Activated naive CD8-positive, alpha-beta T cell treated with anti-CD3 and anti-CD28 coated beads, Interleukin-2, amount 50 U/mL, for 24 hours (primary cell): ENCODE data around the gene STAT5B.
"Not testable (repeated sequence)": the region's sequence is repeated elsewhere in the genome, so short reads cannot be mapped to it uniquely, and the experiment has no call there.

Experiments
- ATAC-seq: fragments of 150-1000 bp; cut with Tn5 transposase; one replicate; pipeline ENCODE4 v1.10.0; 2021
- DNase-seq: peaks from one replicate; pipeline ENCODE4 v3.0.0; 2021
- H3K27ac Mint-ChIP-seq: one replicate; pipeline ENCODE4 v1.8.0; 2021; ENCODE audit warnings: mild to moderate bottlenecking, mixed read lengths
- H3K27me3 Mint-ChIP-seq: one replicate; pipeline ENCODE4 v1.8.0; 2021; ENCODE audit warnings: mixed read lengths
- H3K36me3 Mint-ChIP-seq: one replicate; pipeline ENCODE4 v1.8.0; 2021; ENCODE audit warnings: low read depth, mixed read lengths
- H3K4me1 Mint-ChIP-seq: one replicate; pipeline ENCODE4 v1.8.0; 2021; ENCODE audit warnings: mixed read lengths
- H3K4me3 Mint-ChIP-seq: one replicate; pipeline ENCODE4 v1.8.0; 2021; ENCODE audit warnings: mild to moderate bottlenecking, moderate library complexity, mixed read lengths
- H3K9me3 Mint-ChIP-seq: one replicate; pipeline ENCODE4 v1.8.0; 2021; ENCODE audit warnings: mixed read lengths

Gene STAT5B

GRCh38 chr17:42186191-42186590, 90.0 kb downstream of the STAT5B start:
- H3K9me3 Mint-ChIP-seq, ATAC-seq, H3K27ac Mint-ChIP-seq, H3K4me3 Mint-ChIP-seq, DNase-seq, H3K27me3 Mint-ChIP-seq, H3K36me3 Mint-ChIP-seq: not testable (repeated sequence)
- peaks cover 31% of the 10 kb centered on the region for H3K4me1 Mint-ChIP-seq

GRCh38 chr17:42185621-42185930, 90.6 kb downstream of the STAT5B start:
- Mint-ChIP-seq H3K9me3 (no peaks in the 10 kb centered on the region), H3K36me3 (no peaks in the 10 kb centered on the region), H3K4me1 (peaks cover 33% of the 10 kb centered on the region), H3K27me3 (peaks cover 4% of the 10 kb centered on the region), H3K27ac (no peak overlapping the region), H3K4me3 (no peak overlapping the region)
- DNase-seq: no peak
- ATAC-seq: no peak

DNA sequence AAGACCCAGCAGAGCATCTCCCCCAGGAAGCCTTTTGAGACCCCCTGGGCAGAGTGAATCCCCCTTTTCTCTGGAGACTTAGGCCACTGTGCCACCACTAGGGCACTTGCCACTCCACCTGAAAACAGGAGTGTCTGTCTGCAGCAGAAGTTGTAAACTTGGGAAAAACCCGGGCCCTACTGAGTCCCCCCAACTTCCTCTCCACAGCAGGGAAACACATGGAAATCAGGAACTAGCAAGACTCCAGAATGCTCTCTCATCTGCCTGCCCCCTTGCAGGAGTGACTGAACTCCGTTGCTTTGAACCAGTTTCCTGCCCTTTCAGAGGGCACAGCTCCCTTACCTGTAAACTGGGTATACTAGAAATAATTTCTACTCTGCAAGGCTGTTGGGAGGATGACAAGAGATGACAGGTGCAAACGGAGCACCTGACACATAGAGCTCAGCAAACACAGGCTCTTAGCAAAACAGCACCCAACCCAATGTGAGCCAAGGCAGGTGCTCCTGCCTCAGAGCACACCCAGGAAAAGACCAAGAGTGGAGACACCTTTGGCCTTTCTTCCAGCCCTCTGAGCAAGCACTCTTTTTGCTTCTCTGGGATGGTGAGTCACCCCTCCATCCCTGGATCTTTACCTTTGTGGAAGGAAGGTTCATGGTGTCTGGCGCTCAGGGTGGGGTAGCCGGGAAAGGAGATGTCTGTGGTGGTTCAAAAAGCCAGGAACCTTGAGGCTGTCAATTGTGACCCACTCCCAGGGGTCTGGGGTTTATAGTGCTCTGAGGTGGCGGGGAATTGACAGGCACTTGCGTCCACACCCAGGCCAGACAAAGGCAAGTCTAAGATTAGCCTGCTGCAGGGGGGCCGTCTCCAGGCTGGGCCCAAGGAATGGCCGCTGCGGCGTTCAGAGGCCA, 91.2 kb downstream of the STAT5B start, which contains the start of gene HCRT:
Gene HCRT (minus strand): TSS at position 740 of the 908 bp plus-strand sequence. CDS start 87 bp downstream, at position 653.
- no peaks in the 10 kb centered on the region for H3K36me3 Mint-ChIP-seq
- H3K27ac Mint-ChIP-seq: peak within 1 kb of the TSS; percentile 70
- DNase-seq (no peak), ATAC-seq (no peak)
- H3K27me3 Mint-ChIP-seq: peaks cover 10% of the 10 kb centered on the region
- peak within 1 kb of the TSS; percentile 88 for H3K4me3 Mint-ChIP-seq
- H3K4me1 Mint-ChIP-seq: peaks cover 37% of the 10 kb centered on the region
- no peaks in the 10 kb centered on the region for H3K9me3 Mint-ChIP-seq

DNA sequence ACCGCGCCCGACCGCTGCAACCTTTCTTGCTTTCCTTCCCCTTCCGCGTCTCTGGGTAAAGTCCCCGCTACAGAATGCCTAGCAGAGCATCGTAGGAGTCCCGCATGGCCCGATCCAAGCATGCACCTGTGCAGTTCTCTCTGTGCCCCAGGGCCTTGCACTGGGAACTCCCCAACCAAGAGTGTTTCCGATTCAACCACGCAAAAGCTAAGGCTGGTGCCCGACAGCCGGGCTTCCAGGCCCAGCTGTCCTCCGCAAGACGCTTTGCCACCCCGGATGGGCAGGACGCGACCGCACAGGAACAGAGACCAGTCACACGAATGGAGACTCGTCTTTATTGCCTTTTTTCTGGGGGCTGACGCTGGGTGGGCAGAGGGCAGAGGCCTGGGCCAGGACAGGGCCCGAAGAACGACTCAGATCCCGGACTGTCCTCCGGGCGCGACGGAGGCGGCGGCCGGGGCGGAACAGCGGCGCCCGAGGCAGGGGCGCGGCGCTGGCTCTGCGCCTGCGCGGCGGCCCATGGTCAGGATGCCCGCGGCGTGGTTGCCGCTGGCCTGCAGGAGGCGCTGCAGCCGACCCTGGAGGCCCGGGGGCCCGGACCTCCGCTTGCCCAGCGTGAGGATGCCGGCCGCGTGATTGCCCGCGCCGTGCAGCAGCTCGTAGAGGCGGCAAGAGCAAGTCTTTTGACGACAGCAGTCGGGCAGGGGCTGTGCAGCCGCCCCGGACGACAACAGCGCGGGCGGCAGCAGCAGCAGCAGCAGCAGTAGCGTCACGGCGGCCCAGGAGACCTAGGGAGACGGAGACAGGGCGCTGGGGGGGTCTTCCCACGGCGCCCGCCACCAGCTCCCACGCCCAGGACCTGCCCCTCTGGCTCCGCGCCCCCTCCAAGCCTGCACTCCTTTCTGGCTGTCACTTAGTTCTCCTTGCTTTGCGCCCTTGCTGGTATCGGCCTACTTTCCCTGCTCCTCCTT, 92.2 kb downstream of the STAT5B start:
- DNase-seq: peak; percentile 87
- Mint-ChIP-seq H3K27me3 (peaks cover 14% of the 10 kb centered on the region), H3K36me3 (no peaks in the 10 kb centered on the region), H3K9me3 (no peaks in the 10 kb centered on the region), H3K4me3 (peak overlapping the region; percentile 88), H3K27ac (peak overlapping the region; percentile 87), H3K4me1 (peaks cover 42% of the 10 kb centered on the region)
- peak; percentile 66 for ATAC-seq

- Mint-ChIP-seq H3K27ac (peak overlapping the region; percentile 87), H3K27me3 (peaks cover 20% of the 10 kb centered on the region), H3K36me3 (no peaks in the 10 kb centered on the region), H3K4me1 (peaks cover 49% of the 10 kb centered on the region), H3K4me3 (peak overlapping the region; percentile 88), H3K9me3 (no peaks in the 10 kb centered on the region)
- no peak for ATAC-seq
- no peak for DNase-seq
Measured at GRCh38 chr17:42182927-42183734, 93.1 kb downstream of the STAT5B start.

DNA sequence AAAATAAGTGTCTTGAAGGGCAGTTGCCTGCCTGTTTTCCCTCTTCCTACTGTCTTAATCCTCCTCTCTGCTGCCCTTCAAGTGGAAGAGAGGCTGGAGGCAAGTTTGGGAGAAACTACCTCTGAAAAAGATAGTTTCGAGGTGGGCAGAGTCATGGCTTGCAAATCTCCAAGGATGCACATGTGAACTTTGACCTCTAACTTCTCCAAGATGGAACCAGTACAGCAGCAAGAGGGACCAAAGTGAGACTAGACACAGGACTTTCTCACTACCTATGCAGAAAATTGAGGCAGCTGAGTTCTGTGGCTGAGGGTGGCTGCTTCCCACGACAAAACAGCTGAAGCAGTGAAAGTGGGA, 94.4 kb downstream of the STAT5B start:
- ATAC-seq (no peak), DNase-seq (no peak)
- H3K27me3 Mint-ChIP-seq: peaks cover 23% of the 10 kb centered on the region
- H3K4me3 Mint-ChIP-seq: peak overlapping the region; percentile 59
- peaks cover 49% of the 10 kb centered on the region for H3K4me1 Mint-ChIP-seq
- peaks cover 3% of the 10 kb centered on the region for H3K36me3 Mint-ChIP-seq
- H3K9me3 Mint-ChIP-seq: no peaks in the 10 kb centered on the region
- H3K27ac Mint-ChIP-seq: no peak overlapping the region

GRCh38 chr17:42180922-42181850, 95.0 kb downstream of the STAT5B start, which contains the start of gene KCNH4:
Gene KCNH4, minus strand, starts transcription at chr17:42181142. Its CDS starts 197 bp downstream, at chr17:42180945.
- ATAC-seq (peak; percentile 49), DNase-seq (peak; percentile 88)
- no peaks in the 10 kb centered on the region for H3K9me3 Mint-ChIP-seq
- peaks cover 49% of the 10 kb centered on the region for H3K4me1 Mint-ChIP-seq
- peak within 1 kb of the TSS; percentile 59 for H3K4me3 Mint-ChIP-seq
- no peak within 1 kb of the TSS for H3K27ac Mint-ChIP-seq
- peaks cover 23% of the 10 kb centered on the region for H3K27me3 Mint-ChIP-seq
- H3K36me3 Mint-ChIP-seq: peaks cover 3% of the 10 kb centered on the region

- Mint-ChIP-seq H3K4me3 (peak overlapping the region; percentile 48), H3K27ac (no peak overlapping the region), H3K9me3 (no peaks in the 10 kb centered on the region), H3K4me1 (peaks cover 49% of the 10 kb centered on the region), H3K36me3 (peaks cover 4% of the 10 kb centered on the region), H3K27me3 (peaks cover 23% of the 10 kb centered on the region)
- DNase-seq (no peak), ATAC-seq (no peak)
Measured at GRCh38 chr17:42180411-42180921, 95.7 kb downstream of the STAT5B start.

- Mint-ChIP-seq H3K27me3 (peaks cover 23% of the 10 kb centered on the region), H3K9me3 (no peaks in the 10 kb centered on the region), H3K4me3 (peak overlapping the region; percentile 48), H3K36me3 (peaks cover 4% of the 10 kb centered on the region), H3K27ac (no peak overlapping the region), H3K4me1 (peaks cover 46% of the 10 kb centered on the region)
- DNase-seq (peak; percentile 30), ATAC-seq (no peak)
Measured at GRCh38 chr17:42179911-42180410, 96.2 kb downstream of the STAT5B start.

GRCh38 chr17:42179335-42179734, 96.9 kb downstream of the STAT5B start:
- Mint-ChIP-seq H3K4me1 (peaks cover 41% of the 10 kb centered on the region), H3K4me3 (no peak overlapping the region), H3K27me3 (peaks cover 23% of the 10 kb centered on the region), H3K27ac (no peak overlapping the region), H3K9me3 (no peaks in the 10 kb centered on the region), H3K36me3 (peaks cover 4% of the 10 kb centered on the region)
- DNase-seq: no peak
- no peak for ATAC-seq

- Mint-ChIP-seq H3K27ac (no peak overlapping the region), H3K4me1 (peaks cover 37% of the 10 kb centered on the region), H3K4me3 (no peak overlapping the region), H3K9me3 (no peaks in the 10 kb centered on the region), H3K27me3 (peaks cover 23% of the 10 kb centered on the region), H3K36me3 (peaks cover 4% of the 10 kb centered on the region)
- peak; percentile 32 for DNase-seq
- ATAC-seq: no peak
Measured at GRCh38 chr17:42178817-42179216, 97.4 kb downstream of the STAT5B start.

DNA sequence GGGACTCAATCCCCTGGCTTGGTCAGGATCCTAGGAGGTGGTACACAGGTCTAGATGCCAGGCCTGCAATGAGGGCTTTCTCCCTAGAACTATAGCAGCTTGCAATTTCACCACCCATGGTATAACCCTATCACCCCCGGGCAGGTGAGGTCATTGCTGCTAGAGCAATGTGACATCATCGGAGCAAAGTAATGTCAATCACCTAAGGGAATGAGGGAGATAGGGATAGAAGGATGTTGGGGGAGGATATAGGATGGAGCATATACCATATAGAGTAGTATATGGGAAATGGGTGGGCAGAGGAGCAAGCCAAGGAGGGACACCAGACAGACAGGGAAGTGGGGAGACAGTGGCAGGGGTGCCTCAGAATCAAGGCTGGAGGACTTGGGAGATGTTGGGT, 98.5 kb downstream of the STAT5B start:
- H3K4me3 Mint-ChIP-seq: no peak overlapping the region

More for the DNA sequence above, 98.5 kb downstream of the STAT5B start:
- Mint-ChIP-seq H3K36me3 (peaks cover 4% of the 10 kb centered on the region), H3K27ac (no peak overlapping the region), H3K27me3 (peaks cover 23% of the 10 kb centered on the region), H3K4me1 (peaks cover 26% of the 10 kb centered on the region), H3K9me3 (no peaks in the 10 kb centered on the region)
- DNase-seq: no peak
- no peak for ATAC-seq
